ENCODE data around the gene C5orf15. TPM values are rescaled to one million over a fixed set of nuclear protein-coding genes. Genes with fewer than 3 reads are reported as not detected.

The C5orf15 gene
- total and polyA plus RNA-seq, 9 of the 15 experiments (the other 6 are each of a cell fraction or from before 2014, with no cell fraction given), result 23.3 to 50.7 (median 35.5) TPM

DNA sequence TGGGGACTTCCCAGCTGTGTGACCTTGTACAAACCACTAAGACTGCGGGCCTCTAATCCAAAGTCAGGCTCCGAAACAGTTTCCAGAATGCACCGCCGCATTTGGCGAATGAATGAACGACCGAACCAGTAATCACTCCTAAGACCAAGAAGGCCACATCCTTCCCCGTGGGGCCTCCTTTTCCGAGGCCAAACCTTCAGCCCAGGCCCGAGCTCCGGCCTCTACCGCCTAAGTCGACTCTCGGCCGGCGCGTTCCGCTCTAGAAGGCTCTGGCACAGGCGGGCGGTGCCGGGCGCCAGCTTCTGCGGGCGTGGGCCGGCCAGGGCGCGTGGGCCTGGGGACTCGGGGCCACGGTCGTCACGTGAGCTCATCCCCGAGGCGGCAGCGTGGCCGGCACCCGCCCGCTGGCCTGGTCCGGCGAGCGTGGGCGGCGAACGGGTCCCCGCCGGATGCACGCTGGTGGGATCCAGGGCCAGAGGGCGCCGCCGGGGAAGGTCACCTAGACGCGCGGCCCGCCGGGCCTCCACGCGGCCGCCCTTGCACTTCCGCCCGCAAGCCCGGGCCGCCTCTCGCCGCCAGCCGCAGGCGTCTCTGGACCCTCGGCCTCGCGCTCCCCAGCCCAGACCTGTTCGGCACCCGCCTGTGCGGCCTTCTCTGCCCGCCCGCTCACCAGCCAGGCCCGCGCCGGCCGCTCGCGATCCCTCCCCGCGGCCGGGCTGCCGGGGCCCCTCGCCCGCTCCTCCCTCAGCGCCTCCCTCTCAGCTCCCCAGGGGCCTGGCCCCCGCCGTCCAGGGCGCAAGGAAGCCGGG, 35.6 kb upstream of the C5orf15 start:
- Histone ChIP-seq H3K9me3 (replicated peaks; ENCODE audit: control insufficient read depth, insufficient read depth, low read depth, low read length) (no peaks in the 10 kb centered on the region), H3K4me3 (peak overlapping the region; percentile 99), H3K9me1 (ENCODE audit: control insufficient read depth, insufficient read depth, low read length) (peaks cover 6% of the 10 kb centered on the region), H3K79me2 (ENCODE audit: control insufficient read depth, insufficient read depth, low read length) (peaks cover 69% of the 10 kb centered on the region), H3K4me2 (ENCODE audit: insufficient read depth, low read length) (peak overlapping the region; percentile 88), H3K4me1 (replicated peaks in 1 of 2; ENCODE audit: control insufficient read depth in 2 of 2, insufficient read depth in 2 of 2, low read length in 2 of 2) (peaks cover 34 to 55% of the 10 kb centered on the region in 2 experiments), H4K20me1 (replicated peaks; ENCODE audit: control insufficient read depth, insufficient read depth, low read length) (peaks cover 35% of the 10 kb centered on the region), H2AFZ (ENCODE audit: low read depth, low read length) (peak overlapping the region; percentile 74), H3K27me3 (ENCODE audit: control insufficient read depth in 2 of 2, insufficient read depth in 2 of 2, low read length in 2 of 2) (no peaks in the 10 kb centered on the region; a peak in 1 of 5 replicates), H3K9ac (ENCODE audit: insufficient read depth in 1 of 2, low read depth in 2 of 2, low read length in 2 of 2) (peak overlapping the region; percentile 94 to 99), H3K27ac (ENCODE audit: extremely low read depth, low read depth, low read length) (peak overlapping the region; percentile 98), H3K36me3 (ENCODE audit: control insufficient read depth, insufficient read depth, low read length) (peaks cover 44% of the 10 kb centered on the region)
- CTCF ChIA-PET (ENCODE audit: low intra/inter-chr PET ratio), result no interaction called here
- intact Hi-C loops (cut with micrococcal nuclease), result no loop called here
- no peak for FAIRE-seq
- POLR2A ChIA-PET, result interaction anchor here (0.6 to 1.1 kb wide), 6 partner anchors 9 to 173 kb away, joined by 3 to 5 read pairs (median 3); partner anchors contain the start of gene SKP1
- ATAC-seq, result peak; percentile 45
- DNase-seq (ENCODE audit: extremely low read depth in 1 of 4, low spot score in 3 of 4), result peak; percentile 69 to 91 (median 80)
- 0% methylated on average over 40 of the region's 90 CpGs for WGBS (ENCODE audit: insufficient coverage, low coverage, missing lambda C conversion rate)
- in situ Hi-C loops (cut with MboI), result no loop called here
- BruUV-seq (replicated peaks), result no TSS peak
- no peak for TF ChIP-seq ZFP36 (IDR thresholded peaks at IDR 0.05; ENCODE audit: low read depth, low read length, partially characterized antibody)
- peak; percentile 39; the same call in 1 of the 2 replicates for TF ChIP-seq SMAD4 (CRISPR knock-in tag; conservative IDR thresholded peaks at IDR 0.05)
- no peak for TF ChIP-seq CBFA2T2 (conservative IDR thresholded peaks at IDR 0.05)
- no peak for TF ChIP-seq BRD9 (IDR thresholded peaks at IDR 0.05; ENCODE audit: low read depth, partially characterized antibody)
- TF ChIP-seq, protein P1, sequence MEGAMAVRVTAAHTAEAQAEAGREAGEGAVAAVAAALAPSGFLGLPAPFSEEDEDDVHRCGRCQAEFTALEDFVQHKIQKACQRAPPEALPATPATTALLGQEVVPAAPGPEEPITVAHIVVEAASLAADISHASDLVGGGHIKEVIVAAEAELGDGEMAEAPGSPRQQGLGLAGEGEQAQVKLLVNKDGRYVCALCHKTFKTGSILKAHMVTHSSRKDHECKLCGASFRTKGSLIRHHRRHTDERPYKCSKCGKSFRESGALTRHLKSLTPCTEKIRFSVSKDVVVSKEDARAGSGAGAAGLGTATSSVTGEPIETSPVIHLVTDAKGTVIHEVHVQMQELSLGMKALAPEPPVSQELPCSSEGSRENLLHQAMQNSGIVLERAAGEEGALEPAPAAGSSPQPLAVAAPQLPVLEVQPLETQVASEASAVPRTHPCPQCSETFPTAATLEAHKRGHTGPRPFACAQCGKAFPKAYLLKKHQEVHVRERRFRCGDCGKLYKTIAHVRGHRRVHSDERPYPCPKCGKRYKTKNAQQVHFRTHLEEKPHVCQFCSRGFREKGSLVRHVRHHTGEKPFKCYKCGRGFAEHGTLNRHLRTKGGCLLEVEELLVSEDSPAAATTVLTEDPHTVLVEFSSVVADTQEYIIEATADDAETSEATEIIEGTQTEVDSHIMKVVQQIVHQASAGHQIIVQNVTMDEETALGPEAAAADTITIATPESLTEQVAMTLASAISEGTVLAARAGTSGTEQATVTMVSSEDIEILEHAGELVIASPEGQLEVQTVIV (CRISPR knock-in tag; IDR thresholded peaks at IDR 0.05; ENCODE audit: borderline replicate concordance), result no peak
- TF ChIP-seq ZNF274 (IDR thresholded peaks at IDR 0.05; ENCODE audit: borderline replicate concordance, low read depth, low read length), result no peak
- peak; percentile 84; the same call in 1 of the 2 replicates for TF ChIP-seq POLR2G (IDR thresholded peaks at IDR 0.05; ENCODE audit: low read depth, low read length)
- TF ChIP-seq SIN3A (IDR thresholded peaks at IDR 0.05; ENCODE audit: borderline replicate concordance in 2 of 2, control insufficient read depth in 1 of 2, low read depth in 2 of 2, low read length in 2 of 2), result peak in 1 of 2 experiments; percentile 57; a peak in 1 of 4 replicates
- TF ChIP-seq, protein P2, sequence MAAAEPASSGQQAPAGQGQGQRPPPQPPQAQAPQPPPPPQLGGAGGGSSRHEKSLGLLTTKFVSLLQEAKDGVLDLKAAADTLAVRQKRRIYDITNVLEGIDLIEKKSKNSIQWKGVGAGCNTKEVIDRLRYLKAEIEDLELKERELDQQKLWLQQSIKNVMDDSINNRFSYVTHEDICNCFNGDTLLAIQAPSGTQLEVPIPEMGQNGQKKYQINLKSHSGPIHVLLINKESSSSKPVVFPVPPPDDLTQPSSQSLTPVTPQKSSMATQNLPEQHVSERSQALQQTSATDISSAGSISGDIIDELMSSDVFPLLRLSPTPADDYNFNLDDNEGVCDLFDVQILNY (CRISPR knock-in tag; IDR thresholded peaks at IDR 0.05), result 0 out of 2 replicates have a peak, but pooled peaks have one; percentile 61
- TF ChIP-seq ETV6 (IDR thresholded peaks at IDR 0.05; ENCODE audit: borderline replicate concordance in 1 of 2, low read depth in 2 of 2, low read length in 1 of 2), result no peak
- TF ChIP-seq ETV6 (CRISPR knock-in tag; IDR thresholded peaks at IDR 0.05; ENCODE audit: borderline replicate concordance), result peak; percentile 82; the same call in 1 of the 2 replicates
- TF ChIP-seq, protein P3, sequence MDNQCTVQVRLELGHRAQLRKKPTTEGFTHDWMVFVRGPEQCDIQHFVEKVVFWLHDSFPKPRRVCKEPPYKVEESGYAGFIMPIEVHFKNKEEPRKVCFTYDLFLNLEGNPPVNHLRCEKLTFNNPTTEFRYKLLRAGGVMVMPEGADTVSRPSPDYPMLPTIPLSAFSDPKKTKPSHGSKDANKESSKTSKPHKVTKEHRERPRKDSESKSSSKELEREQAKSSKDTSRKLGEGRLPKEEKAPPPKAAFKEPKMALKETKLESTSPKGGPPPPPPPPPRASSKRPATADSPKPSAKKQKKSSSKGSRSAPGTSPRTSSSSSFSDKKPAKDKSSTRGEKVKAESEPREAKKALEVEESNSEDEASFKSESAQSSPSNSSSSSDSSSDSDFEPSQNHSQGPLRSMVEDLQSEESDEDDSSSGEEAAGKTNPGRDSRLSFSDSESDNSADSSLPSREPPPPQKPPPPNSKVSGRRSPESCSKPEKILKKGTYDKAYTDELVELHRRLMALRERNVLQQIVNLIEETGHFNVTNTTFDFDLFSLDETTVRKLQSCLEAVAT (IDR thresholded peaks at IDR 0.05), result no peak
- TF ChIP-seq, protein P4, sequence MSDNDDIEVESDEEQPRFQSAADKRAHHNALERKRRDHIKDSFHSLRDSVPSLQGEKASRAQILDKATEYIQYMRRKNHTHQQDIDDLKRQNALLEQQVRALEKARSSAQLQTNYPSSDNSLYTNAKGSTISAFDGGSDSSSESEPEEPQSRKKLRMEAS (CRISPR knock-in tag; IDR thresholded peaks at IDR 0.05), result peak; percentile 68
- 0 out of 2 replicates have a peak, but pooled peaks have one; percentile 3 for TF ChIP-seq CREM (IDR thresholded peaks at IDR 0.05; ENCODE audit: low read depth)

Measured in K562 (cell line).